Activated naive CD4-positive, alpha-beta T cell treated with anti-CD3 and anti-CD28 coated beads for 36 hours (primary cell): ENCODE results near the gene PRKACA. TPM values are rescaled to one million over a fixed set of nuclear protein-coding genes. Genes with fewer than 3 reads are reported as not detected.

ENCODE experiments used
- CTCF ChIA-PET: fragments of 350-600 bp; sonication (Branson Sonifier 250); formaldehyde crosslinking; loops from one replicate; lab custom pipeline; 2021; ENCODE audit warnings: antibody characterized with exemption; lab: Charles Lee
- DNase-seq: peaks from one replicate; pipeline ENCODE4 v3.0.0-alpha.2; 2020
- H3K27ac Mint-ChIP-seq: one replicate; pipeline ENCODE4 v1.8.0; 2021; ENCODE audit warnings: mild to moderate bottlenecking, mixed read lengths
- H3K27me3 Mint-ChIP-seq: one replicate; pipeline ENCODE4 v1.8.0; 2021; ENCODE audit warnings: low read depth, mixed read lengths
- H3K36me3 Mint-ChIP-seq: one replicate; pipeline ENCODE4 v1.8.0; 2021; ENCODE audit warnings: low read depth, mixed read lengths
- H3K4me1 Mint-ChIP-seq: one replicate; pipeline ENCODE4 v1.8.0; 2021; ENCODE audit warnings: low read depth, mixed read lengths
- H3K4me3 Mint-ChIP-seq: one replicate; pipeline ENCODE4 v1.8.0; 2021; ENCODE audit warnings: mild to moderate bottlenecking, moderate library complexity, mixed read lengths
- H3K9me3 Mint-ChIP-seq: one replicate; pipeline ENCODE4 v1.8.0; 2021; ENCODE audit warnings: mixed read lengths
- intact Hi-C: fragments of 100-400 bp; cut with micrococcal nuclease; formaldehyde crosslinking; loops from one replicate; pipeline ENCODE4 v1.15.1; 2023
- total RNA-seq, 2 experiments: library from RNA; stranded (reverse); gene quantifications; one replicate each; pipeline ENCODE4 v1.2.3, GENCODE V29; 2021

The PRKACA gene
- total RNA-seq, 2 experiments from 2014 or later, result 48.2 to 60.0 TPM

DNA sequence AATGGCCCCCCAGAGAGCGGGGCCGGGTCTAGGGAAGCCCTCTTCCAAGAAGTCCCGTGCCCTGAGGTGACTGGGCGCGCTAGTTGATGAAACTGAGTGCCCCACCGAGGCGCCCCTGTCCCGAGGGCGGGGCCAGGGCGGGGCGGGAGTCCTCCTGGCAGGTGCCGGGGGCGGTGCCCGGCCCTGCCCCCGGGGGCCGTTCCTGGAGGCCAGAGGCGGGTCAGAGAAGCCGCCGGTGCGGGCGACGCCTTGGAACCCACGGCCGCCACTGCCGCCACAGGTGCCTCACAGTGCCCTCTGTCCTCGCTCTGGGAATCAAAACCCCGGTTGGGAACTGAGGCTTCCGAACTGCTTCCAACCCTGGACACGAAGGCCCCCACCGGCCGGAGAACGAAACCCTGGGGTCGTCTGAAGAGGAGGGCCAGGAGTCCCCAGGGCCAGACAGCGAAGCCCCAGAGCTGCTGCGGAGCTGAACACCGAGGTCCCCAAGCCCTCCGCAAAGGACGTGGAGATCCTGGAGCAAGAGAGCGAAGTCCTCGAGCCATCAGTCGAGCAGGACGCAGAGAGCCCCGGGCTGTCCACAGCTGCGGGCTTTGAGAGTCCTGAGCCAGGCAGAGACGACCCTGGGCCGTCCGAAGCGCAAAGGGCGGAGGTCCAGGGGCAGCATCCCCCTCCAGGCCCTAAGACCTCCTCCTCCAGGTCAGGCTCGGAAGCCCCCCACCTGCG, 44.9 kb downstream of the PRKACA start, which contains the start of gene MISP3:
MISP3 (plus strand) TSS at position 252 of the 726 bp plus-strand sequence. CDS start 524 bp downstream, outside the sequence.
- DNase-seq, result peak; percentile 30
- Mint-ChIP-seq H3K27me3 (peaks cover 4% of the 10 kb centered on the region), H3K9me3 (no peaks in the 10 kb centered on the region), H3K27ac (no peak within 1 kb of the TSS), H3K4me1 (peaks cover 10% of the 10 kb centered on the region), H3K4me3 (peak within 1 kb of the TSS; percentile 80), H3K36me3 (no peaks in the 10 kb centered on the region)
- CTCF ChIA-PET, result interaction anchor here (0.8 to 4.6 kb wide), 16 partner anchors 10 to 214 kb away, joined by 3 to 55 read pairs (median 4); partner anchors contain the start of genes ASF1B, BRME1, CC2D1A and PALM3
- intact Hi-C loops, result loop anchor here (1.0 to 5.0 kb wide), 5 partner anchors 9 to 120 kb away; partner anchors contain the start of gene DCAF15

DNA sequence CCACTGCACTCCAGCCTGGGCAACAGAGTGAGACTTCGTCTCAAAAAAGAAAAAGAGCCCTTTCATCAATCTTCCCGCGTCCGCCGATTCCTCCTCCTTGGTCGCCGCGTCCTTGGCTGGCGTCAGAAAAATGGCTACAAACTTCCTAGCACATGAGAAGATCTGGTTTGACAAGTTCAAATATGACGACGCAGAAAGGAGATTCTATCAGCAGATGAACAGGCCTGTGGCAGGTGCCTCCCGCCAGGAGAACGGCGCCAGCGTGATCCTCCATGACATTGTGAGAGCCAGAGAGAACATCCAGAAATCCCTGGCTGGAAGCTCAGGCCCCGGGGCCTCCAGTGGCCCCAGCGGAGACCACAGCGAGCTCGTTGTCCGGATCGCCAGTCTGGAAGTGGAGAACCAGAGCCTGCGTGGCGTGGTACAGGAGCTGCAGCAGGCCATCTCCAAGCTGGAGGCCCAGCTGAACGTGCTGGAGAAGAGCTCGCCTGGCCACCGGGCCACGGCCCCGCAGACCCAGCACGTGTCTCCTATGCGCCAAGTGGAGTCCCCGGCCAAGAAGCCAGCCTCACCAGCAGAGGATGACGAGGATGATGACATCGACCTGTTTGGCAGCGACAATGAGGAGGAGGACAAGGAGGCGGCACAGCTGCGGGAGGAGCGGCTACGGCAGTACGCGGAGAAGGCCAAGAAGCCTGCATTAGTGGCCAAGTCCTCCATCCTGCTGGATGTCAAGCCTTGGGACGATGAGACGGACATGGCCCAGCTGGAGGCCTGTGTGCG, 47.1 kb downstream of the PRKACA start:
- no peak overlapping the region for H3K4me3 Mint-ChIP-seq
- CTCF ChIA-PET, result interaction anchor here (0.6 to 4.6 kb wide), 11 partner anchors 8 to 292 kb away, joined by 3 to 55 read pairs (median 3); partner anchors contain the start of genes ASF1B and PALM3
- peaks cover 10% of the 10 kb centered on the region for H3K4me1 Mint-ChIP-seq
- intact Hi-C loops, result loop anchor here (5.0 kb wide), 1 partner anchor 118 kb away; the partner anchor contains the start of gene DCAF15
- no peak overlapping the region for H3K27ac Mint-ChIP-seq
- peaks cover 4% of the 10 kb centered on the region for H3K27me3 Mint-ChIP-seq
- H3K9me3 Mint-ChIP-seq, result no peaks in the 10 kb centered on the region
- no peak for DNase-seq
- H3K36me3 Mint-ChIP-seq, result no peaks in the 10 kb centered on the region

DNA sequence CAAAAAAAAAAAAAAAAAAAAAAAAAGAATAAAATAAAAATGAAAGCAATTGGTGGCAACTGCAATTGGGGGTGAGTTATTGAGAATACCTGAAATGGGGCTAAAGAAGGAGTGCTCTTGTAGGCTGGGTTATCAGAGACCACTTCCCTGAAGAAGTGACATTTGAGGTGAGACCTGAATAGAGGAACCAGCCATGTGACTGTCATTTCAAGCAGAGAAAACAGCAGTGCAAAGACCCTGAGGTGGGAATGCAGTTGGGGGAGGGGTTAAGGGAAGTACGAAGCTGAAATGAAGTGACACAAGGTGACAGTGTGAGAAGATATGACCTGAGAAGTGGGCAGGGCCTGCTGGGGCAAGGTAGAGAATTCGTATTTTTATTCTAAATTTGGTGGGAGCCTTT, 51.4 kb downstream of the PRKACA start:
- H3K36me3 Mint-ChIP-seq, result no peaks in the 10 kb centered on the region
- no peak for DNase-seq
- peaks cover 4% of the 10 kb centered on the region for H3K27me3 Mint-ChIP-seq
- no peak overlapping the region for H3K27ac Mint-ChIP-seq
- no peak overlapping the region for H3K4me3 Mint-ChIP-seq
- H3K4me1 Mint-ChIP-seq, result no peaks in the 10 kb centered on the region
- intact Hi-C loops, result no loop called here
- CTCF ChIA-PET, result interaction anchor here (0.6 to 1.0 kb wide), 3 partner anchors 23 to 187 kb away, joined by 3 to 4 read pairs (median 3); no protein-coding TSS in a partner anchor
- no peaks in the 10 kb centered on the region for H3K9me3 Mint-ChIP-seq

DNA sequence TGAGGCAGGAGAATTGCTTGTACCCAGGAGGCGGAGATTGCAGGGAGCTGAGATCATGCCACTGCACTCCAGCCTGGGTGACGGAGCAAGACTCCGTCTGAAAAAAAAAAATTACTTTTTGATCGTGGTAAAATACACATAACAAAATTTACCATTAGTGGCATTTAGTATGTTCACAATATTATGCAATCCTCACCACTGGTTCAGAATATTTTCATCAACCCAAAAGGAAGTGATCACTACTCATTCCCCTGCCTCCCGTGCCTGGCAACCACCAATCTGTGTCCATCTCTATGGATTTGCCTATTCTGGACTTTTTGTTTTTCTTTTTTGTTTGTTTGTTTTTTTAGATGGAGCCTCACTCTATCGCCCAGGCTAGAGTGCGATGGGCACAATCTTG, 54.5 kb downstream of the PRKACA start:
- CTCF ChIA-PET, result interaction anchor here (0.7 to 1.2 kb wide), 3 partner anchors 8 to 10 kb away, joined by 3 to 4 read pairs (median 3); no protein-coding TSS in a partner anchor
- H3K4me1 Mint-ChIP-seq, result peaks cover 12% of the 10 kb centered on the region
- no peak overlapping the region for H3K27ac Mint-ChIP-seq
- H3K27me3 Mint-ChIP-seq, result peaks cover 28% of the 10 kb centered on the region
- H3K4me3 Mint-ChIP-seq, result no peak overlapping the region
- H3K9me3 Mint-ChIP-seq, result no peaks in the 10 kb centered on the region
- no peaks in the 10 kb centered on the region for H3K36me3 Mint-ChIP-seq
- no peak for DNase-seq
- intact Hi-C loops, result no loop called here

DNA sequence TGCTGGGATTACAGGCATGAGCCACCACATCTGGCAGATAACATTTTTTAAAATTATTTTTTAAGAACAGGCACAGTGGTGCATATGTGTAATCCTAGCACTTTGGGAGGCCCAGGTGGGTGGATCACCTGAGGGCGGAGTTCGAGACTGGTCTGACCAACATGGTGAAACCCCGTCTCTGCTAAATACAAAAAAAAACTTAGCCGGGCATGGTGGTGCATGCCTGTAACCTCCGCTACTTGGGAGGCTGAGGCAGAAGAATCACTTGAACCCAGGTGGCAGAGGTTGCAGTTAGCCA, 55.1 kb downstream of the PRKACA start:
- H3K27me3 Mint-ChIP-seq, result peaks cover 33% of the 10 kb centered on the region
- no peak overlapping the region for H3K4me3 Mint-ChIP-seq
- H3K4me1 Mint-ChIP-seq, result peaks cover 17% of the 10 kb centered on the region
- no peaks in the 10 kb centered on the region for H3K9me3 Mint-ChIP-seq
- no peak for DNase-seq
- H3K27ac Mint-ChIP-seq, result no peak overlapping the region
- intact Hi-C loops, result no loop called here
- H3K36me3 Mint-ChIP-seq, result no peaks in the 10 kb centered on the region
- CTCF ChIA-PET, result interaction anchor here (0.7 to 1.2 kb wide), 2 partner anchors 9 to 10 kb away, joined by 3 read pairs; no protein-coding TSS in a partner anchor

DNA sequence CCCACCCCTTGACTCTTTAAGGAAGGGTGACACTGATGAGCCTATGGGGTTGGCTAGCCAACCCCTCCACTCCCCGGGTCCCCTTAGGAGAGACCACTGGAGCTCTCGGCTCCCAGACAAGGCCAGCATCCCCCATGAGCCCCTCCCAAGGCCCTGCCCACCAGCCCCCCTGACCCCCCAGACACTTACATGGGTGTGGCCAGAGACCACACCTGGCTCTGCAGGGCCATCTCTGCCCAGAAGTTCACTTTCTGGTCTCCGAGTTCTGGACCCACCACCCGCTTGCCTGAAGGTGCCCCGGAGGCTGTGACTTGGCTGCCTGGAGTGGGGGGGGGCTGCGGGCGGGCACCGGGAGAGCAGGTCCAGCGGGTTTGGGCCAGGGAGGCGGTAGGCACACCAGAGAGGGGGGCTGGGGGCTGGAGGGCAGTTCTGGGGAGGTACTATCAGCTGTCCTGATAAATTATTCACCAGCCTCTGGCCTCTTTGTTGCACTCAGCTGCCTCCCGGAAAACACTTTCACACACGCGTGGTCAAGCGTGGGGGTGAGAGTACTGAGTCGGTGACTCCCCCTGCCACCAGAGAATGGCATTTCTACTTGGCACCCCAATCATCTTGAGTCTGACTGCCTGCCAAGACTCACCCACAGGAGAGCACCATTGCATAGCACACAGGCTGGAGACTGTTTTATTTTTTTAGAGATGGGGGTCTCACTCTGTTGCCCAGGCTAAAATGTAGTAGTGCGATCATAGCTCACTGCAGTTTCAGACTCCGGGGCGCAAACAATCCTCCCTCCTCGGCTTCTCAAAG, 55.6 kb downstream of the PRKACA start, which contains the start of gene PALM3:
PALM3 (minus strand) TSS at position 326 of the 807 bp plus-strand sequence; CDS start at position 230, 96 bp downstream.
- CTCF ChIA-PET, result interaction anchor here (1.2 kb wide), 1 partner anchor 10 kb away, joined by 3 read pairs; no protein-coding TSS in a partner anchor
- intact Hi-C loops, result no loop called here
- H3K4me1 Mint-ChIP-seq, result peaks cover 17% of the 10 kb centered on the region
- H3K27ac Mint-ChIP-seq, result no peak within 1 kb of the TSS
- peaks cover 34% of the 10 kb centered on the region for H3K27me3 Mint-ChIP-seq
- no peak for DNase-seq
- no peaks in the 10 kb centered on the region for H3K36me3 Mint-ChIP-seq
- H3K4me3 Mint-ChIP-seq, result no peak within 1 kb of the TSS
- H3K9me3 Mint-ChIP-seq, result no peaks in the 10 kb centered on the region

DNA sequence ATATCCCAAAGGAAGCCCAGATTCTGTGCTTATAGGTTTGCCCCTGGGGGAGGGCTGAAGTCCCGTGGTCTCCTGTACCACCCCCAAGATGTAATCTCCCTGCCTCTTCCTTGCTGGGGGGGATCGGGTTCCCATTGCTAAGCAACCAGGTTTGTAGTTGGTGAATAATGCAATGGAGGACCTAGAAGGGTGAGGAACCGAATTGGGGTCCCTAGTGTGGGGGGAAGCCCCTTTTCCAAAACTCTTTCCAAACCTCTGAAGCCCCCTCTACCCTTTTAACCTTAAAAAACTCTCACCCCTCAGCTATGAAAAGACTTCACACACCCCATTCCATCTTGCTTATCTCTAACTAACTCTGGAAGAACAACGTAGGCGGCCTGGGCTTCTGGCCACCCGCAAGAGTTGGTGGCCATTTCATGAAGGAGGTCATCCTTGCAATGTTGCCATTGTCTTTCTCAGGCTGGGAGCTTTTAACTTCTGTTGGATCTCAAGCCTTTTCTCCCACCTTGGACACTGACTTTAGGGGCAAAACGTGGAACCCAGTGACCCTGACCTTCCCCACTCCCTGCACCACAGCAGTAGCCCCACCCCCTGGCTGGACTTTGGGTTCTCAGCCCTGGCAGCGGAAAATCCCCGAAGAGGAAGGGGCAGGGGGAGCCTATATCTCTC, 56.3 kb downstream of the PRKACA start:
- CTCF ChIA-PET, result interaction anchor here (1.2 to 5.9 kb wide), 6 partner anchors 9 to 182 kb away, joined by 3 to 55 read pairs (median 12); partner anchors contain the start of gene MISP3
- H3K9me3 Mint-ChIP-seq, result no peaks in the 10 kb centered on the region

DNA sequence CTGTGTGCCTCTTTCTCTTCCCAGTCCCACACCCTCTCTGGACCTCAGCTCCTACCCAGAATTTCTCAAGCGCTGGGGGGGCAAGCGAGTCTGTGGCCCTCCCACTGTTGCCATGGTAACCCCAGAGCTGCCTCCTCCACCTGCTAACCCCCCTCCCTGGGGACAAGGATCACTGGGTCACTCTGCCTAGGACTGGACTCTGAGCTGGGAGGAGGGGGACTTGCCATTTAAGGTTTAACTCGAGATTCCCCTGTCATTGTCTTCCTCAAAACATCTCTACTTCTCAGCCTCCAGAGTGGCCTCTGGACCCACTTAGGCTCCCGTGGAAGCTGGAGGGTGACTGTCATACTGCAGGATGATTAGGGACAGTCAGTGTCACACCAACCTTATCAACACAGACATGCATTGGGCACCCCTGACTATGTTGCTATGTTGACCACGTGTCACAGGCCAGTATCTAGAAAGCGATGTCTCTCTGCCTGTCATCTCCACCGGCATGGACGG, 57.9 kb downstream of the PRKACA start:
- Mint-ChIP-seq H3K27me3 (peaks cover 37% of the 10 kb centered on the region), H3K4me3 (no peak overlapping the region), H3K27ac (no peak overlapping the region), H3K9me3 (no peaks in the 10 kb centered on the region), H3K36me3 (no peaks in the 10 kb centered on the region), H3K4me1 (peaks cover 17% of the 10 kb centered on the region)
- intact Hi-C loops, result no loop called here
- DNase-seq, result no peak
- CTCF ChIA-PET, result interaction anchor here (0.8 to 5.9 kb wide), 20 partner anchors 8 to 222 kb away, joined by 3 to 55 read pairs (median 6); partner anchors contain the start of genes BRME1, CC2D1A, IL27RA and MISP3

More for the DNA sequence above, 56.3 kb downstream of the PRKACA start:
- H3K36me3 Mint-ChIP-seq, result no peaks in the 10 kb centered on the region
- H3K4me3 Mint-ChIP-seq, result no peak overlapping the region
- H3K4me1 Mint-ChIP-seq, result peaks cover 17% of the 10 kb centered on the region
- intact Hi-C loops, result no loop called here
- H3K27ac Mint-ChIP-seq, result no peak overlapping the region
- H3K27me3 Mint-ChIP-seq, result peaks cover 37% of the 10 kb centered on the region
- DNase-seq, result no peak

DNA sequence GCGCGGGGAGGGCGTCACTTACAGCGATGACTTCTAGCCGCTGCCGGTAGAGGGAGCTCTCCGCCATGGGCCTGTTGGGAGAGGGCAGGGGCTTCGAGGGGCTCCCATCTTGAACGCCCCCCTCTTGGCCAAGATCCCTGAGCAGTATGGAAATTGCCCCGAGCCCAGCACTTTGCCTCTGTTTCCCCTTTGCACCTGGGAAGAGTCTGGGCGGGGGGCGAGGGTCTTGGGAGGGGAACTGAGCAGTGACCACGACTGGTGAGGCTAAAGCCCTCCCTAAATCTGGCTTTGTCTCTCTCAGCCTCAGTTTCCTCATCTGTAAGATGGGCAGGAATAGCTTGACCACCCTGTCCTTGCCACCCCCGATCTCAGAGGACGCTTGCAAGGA, 58.5 kb downstream of the PRKACA start:
- Mint-ChIP-seq H3K4me1 (peaks cover 17% of the 10 kb centered on the region), H3K4me3 (no peak overlapping the region), H3K27me3 (peaks cover 37% of the 10 kb centered on the region), H3K36me3 (no peaks in the 10 kb centered on the region), H3K9me3 (no peaks in the 10 kb centered on the region), H3K27ac (no peak overlapping the region)
- CTCF ChIA-PET, result interaction anchor here (0.5 to 5.9 kb wide), 23 partner anchors 11 to 386 kb away, joined by 3 to 55 read pairs (median 5); partner anchors contain the start of genes BRME1, CC2D1A, IL27RA and MISP3
- intact Hi-C loops, result no loop called here
- peak; percentile 53 for DNase-seq

DNA sequence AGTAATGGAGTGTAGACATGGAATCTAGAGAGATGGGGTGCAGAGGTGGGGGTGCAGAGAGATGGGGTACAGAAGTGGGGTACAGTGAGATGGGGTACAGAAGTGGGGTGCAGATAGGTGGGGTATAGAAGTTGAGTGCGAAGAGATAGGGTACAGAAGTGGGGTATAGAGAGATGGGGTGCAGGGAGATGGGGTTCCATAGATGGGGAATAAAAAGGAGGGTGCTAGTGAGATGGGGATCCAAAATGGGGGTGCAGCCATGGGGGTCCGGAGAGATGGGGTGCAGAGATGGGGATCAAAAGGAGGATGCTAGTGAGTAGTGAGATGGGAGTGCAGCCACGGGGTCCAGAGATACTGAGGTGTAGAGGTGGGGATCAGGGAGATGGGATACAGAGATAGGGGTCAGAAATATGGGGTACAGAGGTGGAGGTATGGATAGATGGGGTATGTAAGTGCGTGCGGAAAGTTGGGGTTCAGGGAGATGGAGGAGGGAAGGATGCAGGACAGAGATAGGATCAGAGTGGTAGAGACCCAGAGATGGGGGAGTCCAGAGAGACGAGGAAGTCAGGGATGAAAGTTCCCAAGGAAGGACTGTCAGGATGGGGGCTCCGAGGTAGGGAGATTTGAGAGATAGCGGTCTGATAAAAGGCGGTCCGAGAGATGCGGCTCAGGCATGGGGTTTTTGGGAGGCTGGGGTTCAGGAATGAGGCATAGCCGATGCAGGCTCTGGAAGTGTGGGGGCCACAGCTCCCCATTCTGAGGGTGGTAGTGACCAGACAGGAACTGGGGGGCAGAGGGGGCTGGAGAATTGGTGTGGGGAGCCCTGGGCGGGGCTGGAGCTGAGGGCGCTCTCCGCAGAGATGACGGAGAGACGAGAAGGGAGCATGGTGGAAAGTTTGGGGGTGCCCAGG, 59.1 kb downstream of the PRKACA start:
- Mint-ChIP-seq H3K4me1 (peaks cover 17% of the 10 kb centered on the region), H3K36me3 (no peaks in the 10 kb centered on the region), H3K27me3 (peaks cover 37% of the 10 kb centered on the region), H3K4me3 (peak overlapping the region; percentile 7), H3K9me3 (no peaks in the 10 kb centered on the region), H3K27ac (no peak overlapping the region)
- no peak for DNase-seq
- CTCF ChIA-PET, result interaction anchor here (0.5 to 5.9 kb wide), 22 partner anchors 10 to 387 kb away, joined by 3 to 55 read pairs (median 4); partner anchors contain the start of genes BRME1, CC2D1A, IL27RA and MISP3
- intact Hi-C loops, result no loop called here
